Measurements from ENCODE around the gene ATL1.

ATL1 gene

DNA sequence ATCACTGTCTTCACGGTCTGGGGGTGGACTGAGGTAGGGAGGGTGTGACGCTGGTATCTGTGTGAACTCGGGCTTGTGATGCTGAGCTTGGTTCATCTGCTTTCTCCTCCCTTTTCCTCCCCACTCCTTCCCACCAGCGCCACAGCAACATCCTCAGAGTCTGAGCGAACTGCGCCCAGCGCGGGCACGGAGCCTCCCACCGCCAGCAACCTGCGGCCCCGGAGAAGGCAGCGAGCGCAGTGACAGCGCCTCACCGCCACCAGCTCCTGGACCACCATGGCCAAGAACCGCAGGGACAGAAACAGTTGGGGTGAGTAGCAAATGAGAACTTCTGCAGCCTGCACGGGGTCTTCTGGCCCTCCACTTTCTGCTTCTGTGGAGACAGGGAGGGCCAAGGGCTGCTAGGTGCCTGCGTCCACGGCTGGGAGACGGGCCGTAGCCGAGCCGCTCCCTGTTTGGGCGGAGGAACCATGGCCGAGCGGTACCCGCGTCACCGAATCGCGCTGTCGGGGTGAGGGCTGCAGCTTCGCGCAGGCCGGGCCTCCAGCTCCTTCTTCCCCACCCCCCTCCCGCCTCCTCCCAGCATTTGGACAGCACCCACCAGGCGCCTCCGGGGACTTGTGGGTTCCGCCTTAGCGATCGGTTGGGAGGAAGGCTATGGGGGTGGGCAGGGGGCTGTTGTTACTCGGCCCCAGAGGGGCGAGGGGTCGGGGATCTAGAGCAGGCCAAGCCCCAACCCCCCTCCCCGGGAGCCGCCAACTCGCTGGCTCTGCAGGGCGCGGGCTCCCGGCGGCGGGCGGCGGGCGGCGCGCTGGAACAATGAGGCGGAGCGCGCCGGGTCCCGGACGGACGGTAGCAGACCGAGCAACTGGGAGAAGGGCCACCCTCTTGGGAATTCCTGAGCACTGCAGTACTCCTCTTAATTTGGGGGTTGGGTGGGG lies at the start of gene ATL1:
TSS of gene ATL1 (plus strand) at position 156 of the 941 bp plus-strand sequence. CDS start at position 277, 121 bp downstream.
- DNase-seq, result peak; percentile 58 to 72

- DNase-seq, result no peak
These were observed 49.8 kb upstream of the ATL1 start for GRCh38 chr14:50510157-50510556.

DNA sequence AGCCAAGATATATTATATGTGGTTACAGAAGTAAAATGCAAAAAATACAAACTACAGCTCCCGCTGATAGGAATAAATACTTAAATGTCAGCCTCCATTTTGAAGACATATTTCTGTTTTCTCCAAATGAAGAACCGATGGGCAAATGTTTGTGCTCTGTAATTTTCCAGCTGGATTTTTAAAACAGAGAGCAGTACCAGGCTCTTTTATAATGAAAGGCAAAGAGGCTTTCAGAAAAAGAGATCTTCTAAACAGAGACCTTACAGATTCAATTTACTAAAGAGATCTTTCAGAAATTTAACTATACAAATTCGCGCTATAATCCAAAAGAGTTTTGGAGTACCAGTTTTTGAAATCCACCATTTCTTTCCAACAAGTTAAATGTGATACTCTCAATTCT lies 47.5 kb upstream of the ATL1 start:
- no peak for DNase-seq

DNA sequence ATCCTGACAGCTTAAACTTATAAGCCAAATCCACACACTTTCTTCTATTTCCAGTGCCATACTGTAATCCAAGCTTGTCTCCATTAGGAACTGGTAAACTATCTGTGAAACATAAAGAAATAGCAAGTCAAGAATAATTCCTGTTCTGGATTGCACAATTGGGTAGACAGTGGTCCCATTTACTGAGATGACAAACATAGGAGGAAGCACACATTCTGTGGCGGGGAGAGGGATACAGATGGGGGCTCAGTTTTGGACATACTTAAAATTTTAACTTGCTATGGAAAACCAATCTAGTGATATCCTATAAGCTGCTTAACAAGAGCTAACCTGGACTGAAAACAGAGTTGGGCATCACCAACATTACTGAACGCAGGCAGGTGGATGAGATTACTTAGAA lies 43.9 kb upstream of the ATL1 start:
- no peak for DNase-seq

DNA sequence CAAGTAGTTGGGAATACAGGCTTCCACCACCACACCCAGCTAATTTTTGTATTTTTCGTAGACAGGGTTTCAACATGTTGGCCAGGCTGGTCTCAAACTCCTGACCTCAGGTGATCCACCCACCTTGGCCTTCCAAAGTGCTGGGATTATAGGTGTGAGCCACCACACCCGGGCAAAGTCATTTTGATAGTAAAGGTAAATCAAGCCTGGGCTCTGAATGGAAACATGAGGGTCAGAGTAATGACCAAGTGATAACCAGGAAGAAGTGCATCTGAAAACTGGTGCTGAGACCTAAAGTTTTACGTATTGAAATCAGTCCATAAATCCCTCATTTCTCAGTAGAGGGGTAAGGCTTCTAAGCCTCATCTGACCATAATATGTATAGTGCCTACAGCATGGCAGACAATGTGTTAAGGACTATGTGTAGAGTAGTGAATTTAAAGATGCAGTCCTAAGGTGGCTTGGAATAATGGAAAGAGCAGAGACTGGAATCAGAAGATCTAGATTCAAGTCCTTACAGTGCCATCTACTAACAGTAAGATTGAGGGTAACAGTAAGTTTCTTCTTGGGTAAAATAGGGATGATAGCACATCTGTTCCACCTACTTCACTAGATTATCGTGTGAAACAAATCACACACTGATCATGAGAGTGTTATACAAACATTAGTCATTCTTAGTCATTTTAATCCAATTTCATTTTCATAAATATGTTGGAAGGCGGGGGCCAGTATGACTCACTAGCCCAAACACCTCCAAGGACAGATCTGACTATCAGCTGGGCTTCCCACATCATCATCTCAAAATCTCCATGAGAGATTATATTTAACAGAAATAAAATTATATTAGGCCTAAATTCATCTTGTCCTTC lies 38.8 kb upstream of the ATL1 start:
- DNase-seq, result peak; percentile 64 to 70

- DNase-seq, result no peak
These were observed 38.0 kb upstream of the ATL1 start for GRCh38 chr14:50521912-50522341.

- no peak for DNase-seq
These were observed 36.5 kb upstream of the ATL1 start for GRCh38 chr14:50523271-50524041.

- DNase-seq, result no peak
These were observed 35.9 kb upstream of the ATL1 start for GRCh38 chr14:50524060-50524459.

- DNase-seq, result no peak
These were observed 35.0 kb upstream of the ATL1 start for GRCh38 chr14:50524731-50525515.

- DNase-seq, result no peak
These were observed 31.9 kb upstream of the ATL1 start for GRCh38 chr14:50528000-50528399.

DNA sequence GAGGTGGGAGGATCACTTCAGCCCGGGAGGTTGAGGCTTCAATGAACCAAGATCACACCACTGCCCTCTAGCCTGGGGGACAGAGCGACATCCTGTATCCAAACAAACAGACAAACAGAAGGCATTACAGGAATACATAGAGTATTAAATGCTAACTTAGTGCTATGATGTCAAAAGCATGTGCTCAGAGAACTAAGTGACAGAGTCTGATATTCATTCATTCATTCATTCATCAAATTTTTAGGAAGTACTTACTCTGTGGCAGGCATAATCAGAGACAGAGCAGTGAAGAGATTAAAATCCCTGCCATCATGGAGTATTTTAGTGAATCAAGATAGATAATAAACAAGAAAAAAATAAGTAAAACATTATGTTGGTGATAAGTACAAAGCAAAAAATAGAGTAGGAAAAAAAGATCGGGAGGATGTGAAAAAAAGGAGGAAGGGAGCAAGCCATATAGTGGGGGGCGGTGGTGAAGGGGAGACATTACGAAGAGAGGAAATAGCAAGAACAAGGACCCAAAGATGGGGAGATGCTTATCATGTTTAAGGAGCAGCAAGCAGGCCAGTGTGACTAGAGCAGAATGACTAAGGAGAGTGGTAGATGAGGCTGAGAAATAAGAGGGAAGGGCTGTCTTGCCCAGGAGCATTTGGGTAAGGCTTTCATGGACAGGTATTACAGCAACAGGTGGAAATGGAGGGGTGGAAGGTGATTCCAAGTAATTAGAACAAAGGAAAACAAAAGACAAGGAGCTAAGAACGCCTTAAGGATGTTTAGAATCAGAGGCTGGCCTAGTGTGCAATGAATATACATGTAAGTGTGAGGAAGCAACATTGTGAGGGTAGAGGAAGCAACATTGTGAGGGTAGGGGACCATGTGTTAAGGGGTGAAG lies 30.4 kb upstream of the ATL1 start:
- DNase-seq, result no peak

DNA sequence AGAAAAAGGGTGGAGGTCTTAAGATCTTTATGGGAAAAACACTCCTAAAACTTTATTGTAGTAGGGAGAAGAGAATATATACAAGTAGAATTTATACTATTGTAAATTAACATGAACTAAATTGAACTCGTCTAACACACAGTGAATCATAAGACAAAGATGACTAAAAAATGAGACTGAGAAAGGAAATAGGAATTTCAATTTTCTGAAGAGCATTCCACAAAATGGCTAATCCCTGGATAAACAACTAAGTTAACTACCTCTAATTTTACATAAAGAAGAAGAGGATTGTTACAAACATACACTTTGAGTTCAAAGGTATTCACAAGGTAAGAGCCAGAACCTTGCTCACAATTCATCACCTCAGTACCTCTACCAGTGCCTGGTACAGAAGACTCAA lies 29.6 kb upstream of the ATL1 start:
- no peak for DNase-seq

DNA sequence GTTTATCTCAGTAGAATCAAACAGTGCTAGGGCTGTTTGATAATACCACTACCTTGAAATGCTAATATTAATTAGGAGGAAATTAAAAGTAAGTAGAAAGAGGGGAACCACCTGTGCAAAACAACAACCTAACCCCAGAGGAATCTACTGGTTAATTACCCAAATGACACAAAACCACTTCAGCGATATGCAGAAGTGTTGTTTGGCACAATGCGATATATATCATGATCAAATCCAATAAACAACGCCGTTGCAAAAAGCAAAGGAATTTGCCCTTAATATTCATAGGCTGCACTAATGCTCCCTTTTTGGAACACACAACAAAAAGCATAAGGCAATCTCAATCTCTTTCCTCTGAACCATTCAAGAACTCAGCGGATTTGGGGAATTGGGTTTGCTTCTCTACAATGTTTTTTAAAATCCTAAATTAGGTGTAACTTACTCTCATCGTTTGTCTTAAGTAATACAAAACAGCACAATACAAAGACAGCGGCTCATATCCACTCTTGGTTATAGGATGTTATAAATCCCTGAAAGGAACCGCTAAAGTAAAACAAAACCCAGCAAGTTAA lies 29.1 kb upstream of the ATL1 start:
- no peak for DNase-seq

DNA sequence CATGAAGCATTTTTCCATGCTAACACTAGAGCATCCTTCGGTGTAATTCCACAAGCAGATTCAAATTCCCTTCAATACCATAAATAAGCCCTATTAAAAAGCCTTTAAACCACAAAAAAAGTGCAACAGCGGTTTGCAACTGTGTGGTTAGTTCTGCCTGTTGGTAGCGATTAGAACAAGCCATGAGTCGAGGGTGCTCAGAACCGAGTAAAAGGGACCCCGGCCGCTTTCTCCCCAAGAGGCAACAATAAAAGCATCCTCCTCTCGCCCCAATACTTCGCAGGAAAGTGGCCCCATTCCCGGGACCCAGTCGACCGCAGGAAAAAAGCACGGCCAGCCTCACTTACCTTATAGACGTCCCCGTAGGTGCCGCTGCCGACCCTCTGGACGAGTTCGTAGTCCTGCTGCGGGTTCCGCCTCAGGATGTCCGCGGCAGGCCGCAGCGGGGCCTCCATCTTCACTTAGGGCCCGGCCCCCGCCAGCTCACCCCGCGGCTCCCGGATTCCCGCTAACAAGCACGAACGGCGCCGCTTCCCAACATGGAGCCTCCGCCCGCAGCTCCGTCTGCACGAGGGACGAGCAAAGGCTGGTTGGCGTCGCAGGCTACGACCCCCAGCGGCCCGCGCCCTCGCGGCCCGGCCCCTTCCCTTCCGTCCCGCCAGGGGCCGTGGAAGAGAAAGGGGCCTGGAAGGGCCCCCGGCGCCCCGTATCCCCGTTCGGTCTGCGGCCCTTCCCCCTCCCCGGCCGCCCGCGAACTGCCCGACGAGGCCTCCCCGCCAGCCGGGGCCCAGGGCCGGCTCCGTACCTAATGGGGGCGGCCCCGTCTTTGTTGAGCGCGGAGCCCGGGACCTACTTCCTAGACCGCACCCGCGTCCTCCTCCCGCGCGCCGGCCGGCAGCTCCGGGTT lies 28.1 kb upstream of the ATL1 start:
- DNase-seq, result peak; percentile 56 to 63

DNA sequence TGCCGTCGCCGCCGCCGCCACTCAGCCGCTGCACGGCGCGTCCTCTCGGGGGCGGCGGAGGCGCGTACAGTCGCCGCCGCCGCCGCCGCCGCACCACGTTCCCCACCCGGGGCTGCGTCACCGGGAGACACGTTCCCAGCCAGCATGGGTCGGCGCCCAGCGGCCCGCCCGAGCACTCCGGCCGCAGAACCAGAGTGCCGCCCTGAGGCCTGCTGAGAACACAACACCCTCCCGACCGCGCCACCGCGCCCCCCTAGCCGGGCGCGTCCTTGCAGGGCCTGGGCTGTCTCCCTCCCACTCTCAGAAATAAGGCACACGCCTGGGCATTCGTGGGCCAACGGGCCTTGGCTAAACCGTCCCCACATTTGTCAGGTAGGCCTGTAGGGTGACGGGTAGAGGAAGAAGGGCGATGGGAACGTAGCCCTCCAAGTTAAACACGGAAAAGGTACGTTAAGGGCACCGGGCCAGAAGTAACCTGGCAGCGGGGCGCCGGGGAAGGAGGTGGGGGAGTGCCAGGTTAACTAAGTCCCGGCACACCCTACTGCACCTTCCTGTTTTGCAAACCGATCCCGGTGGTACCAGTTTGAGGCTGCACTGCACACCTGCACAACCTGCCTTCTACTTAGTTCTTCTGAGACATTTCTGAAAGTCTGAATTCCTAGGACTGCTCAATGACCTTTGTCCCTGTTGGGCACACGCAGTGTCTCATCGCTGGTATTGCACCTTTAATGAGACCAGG lies 27.3 kb upstream of the ATL1 start, which contains the start of gene MAP4K5:
TSS of gene MAP4K5 (minus strand) at position 68 of the 739 bp plus-strand sequence. CDS start 520 bp downstream, outside the sequence.
- peak; percentile 89 to 93 for DNase-seq

DNA sequence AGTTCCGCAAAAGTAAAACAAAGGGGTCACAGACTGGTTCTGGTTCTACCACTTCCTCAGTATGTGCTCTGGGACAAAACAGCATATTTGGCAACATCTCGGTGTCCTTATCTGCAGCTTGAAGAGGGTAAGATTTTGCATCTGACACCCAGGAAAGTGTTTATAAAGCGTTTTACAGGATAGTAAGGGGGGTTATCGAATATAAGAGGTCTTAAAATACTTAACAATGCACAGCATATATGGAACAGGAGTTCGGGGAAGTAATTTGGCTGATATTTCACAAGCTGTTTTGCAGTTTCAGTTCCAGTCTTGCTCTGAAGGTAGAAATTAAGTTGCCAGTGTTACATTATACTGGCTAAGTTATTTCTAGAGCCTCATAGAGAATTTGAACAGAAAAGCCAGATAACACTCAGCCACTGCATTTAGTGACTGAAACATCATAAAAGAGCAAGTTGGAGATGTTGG lies 26.7 kb upstream of the ATL1 start:
- DNase-seq, result no peak

DNA sequence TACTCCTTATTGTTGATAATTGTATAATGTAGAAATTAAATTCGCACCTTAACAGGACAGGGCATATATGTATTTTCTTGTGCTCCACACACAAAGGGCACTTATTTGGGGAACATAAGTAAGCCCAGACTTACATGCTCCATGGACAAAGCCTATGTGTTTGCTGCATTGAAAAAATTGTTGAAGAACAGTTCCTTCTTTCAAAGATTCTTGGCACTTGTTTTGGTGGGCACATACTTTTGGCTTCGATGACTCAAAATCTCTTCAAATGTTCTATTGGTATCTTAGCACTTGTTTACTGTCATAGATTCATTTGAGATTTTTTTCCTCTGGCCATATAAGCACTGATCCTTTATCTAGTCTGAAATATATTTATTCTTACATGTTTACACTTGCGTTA lies 26.1 kb upstream of the ATL1 start:
- DNase-seq, result no peak

DNA sequence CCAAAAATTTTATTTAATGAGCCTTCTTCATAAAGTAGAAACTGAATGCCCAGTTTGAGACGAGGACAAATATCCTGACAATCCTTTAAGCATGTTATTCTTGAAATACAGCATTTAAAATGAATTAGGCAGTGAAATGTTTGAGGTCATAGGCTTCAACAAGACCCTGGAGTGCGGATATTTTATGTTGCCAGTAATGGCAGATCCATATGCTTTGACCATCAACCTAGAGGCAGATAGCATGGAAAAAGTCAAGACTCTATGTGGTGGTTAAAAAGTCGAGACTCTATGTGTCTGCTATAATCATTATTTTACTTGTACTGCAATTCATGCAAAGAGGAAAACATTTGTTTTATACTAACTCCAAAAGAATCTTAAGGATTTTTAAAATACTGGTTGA lies 25.5 kb upstream of the ATL1 start:
- no peak for DNase-seq
